ENCODE measurements around the gene ZNF775. TPM values are rescaled to one million over a fixed set of nuclear protein-coding genes. Genes with fewer than 3 reads are reported as not detected.

Gene ZNF775
- total RNA-seq, 1 donor from 2014 or later = 10.1 TPM

- TF ChIP-seq CTCF (IDR thresholded peaks at IDR 0.05; ENCODE audit: insufficient read depth, low read length, poor library complexity, severe bottlenecking) = peak; percentile 59
- no peak for DNase-seq (ENCODE audit: low read depth)
- H3K36me3 ChIP-seq (ENCODE audit: control insufficient read depth, insufficient read depth, low read length) = no peaks in the 10 kb centered on the region
Observed at GRCh38 chr7:150388709-150389531, 9.8 kb downstream of the ZNF775 start.

GRCh38 chr7:150389532-150389816, 10.3 kb downstream of the ZNF775 start:
- no peak for TF ChIP-seq CTCF (IDR thresholded peaks at IDR 0.05; ENCODE audit: insufficient read depth, low read length, poor library complexity, severe bottlenecking)
- Histone ChIP-seq H3K4me3 (ENCODE audit: low read depth, low read length) (no peak overlapping the region), H3K27me3 (ENCODE audit: control insufficient read depth, insufficient read depth, low read length) (no peaks in the 10 kb centered on the region), H3K36me3 (ENCODE audit: control insufficient read depth, insufficient read depth, low read length) (no peaks in the 10 kb centered on the region)
- no peak for DNase-seq (ENCODE audit: low read depth)

More at GRCh38 chr7:150388709-150389531, 9.8 kb downstream of the ZNF775 start:
- Histone ChIP-seq H3K4me3 (ENCODE audit: low read depth, low read length) (no peak overlapping the region), H3K27me3 (ENCODE audit: control insufficient read depth, insufficient read depth, low read length) (no peaks in the 10 kb centered on the region)

GRCh38 chr7:150390205-150390604, 11.1 kb downstream of the ZNF775 start:
- Histone ChIP-seq H3K4me3 (ENCODE audit: low read depth, low read length) (no peak overlapping the region), H3K27me3 (ENCODE audit: control insufficient read depth, insufficient read depth, low read length) (no peaks in the 10 kb centered on the region), H3K36me3 (ENCODE audit: control insufficient read depth, insufficient read depth, low read length) (no peaks in the 10 kb centered on the region)
- TF ChIP-seq CTCF (IDR thresholded peaks at IDR 0.05; ENCODE audit: insufficient read depth, low read length, poor library complexity, severe bottlenecking) = no peak
- DNase-seq (ENCODE audit: low read depth) = no peak

- Histone ChIP-seq H3K36me3 (ENCODE audit: control insufficient read depth, insufficient read depth, low read length) (peaks cover 3% of the 10 kb centered on the region), H3K4me3 (ENCODE audit: low read depth, low read length) (no peak overlapping the region), H3K27me3 (ENCODE audit: control insufficient read depth, insufficient read depth, low read length) (no peaks in the 10 kb centered on the region)
- TF ChIP-seq CTCF (IDR thresholded peaks at IDR 0.05; ENCODE audit: insufficient read depth, low read length, poor library complexity, severe bottlenecking) = no peak
- no peak for DNase-seq (ENCODE audit: low read depth)
Observed at GRCh38 chr7:150393325-150393724, 14.2 kb downstream of the ZNF775 start.

- no peak for DNase-seq (ENCODE audit: low read depth)
- H3K27me3 ChIP-seq (ENCODE audit: control insufficient read depth, insufficient read depth, low read length) = no peaks in the 10 kb centered on the region
- no peak overlapping the region for H3K4me3 ChIP-seq (ENCODE audit: low read depth, low read length)
- H3K36me3 ChIP-seq (ENCODE audit: control insufficient read depth, insufficient read depth, low read length) = peaks cover 3% of the 10 kb centered on the region
- TF ChIP-seq CTCF (IDR thresholded peaks at IDR 0.05; ENCODE audit: insufficient read depth, low read length, poor library complexity, severe bottlenecking) = no peak
Observed at GRCh38 chr7:150396426-150396825, 17.3 kb downstream of the ZNF775 start.

GRCh38 chr7:150396851-150397260, 17.7 kb downstream of the ZNF775 start:
- H3K27me3 ChIP-seq (ENCODE audit: control insufficient read depth, insufficient read depth, low read length) = no peaks in the 10 kb centered on the region
- DNase-seq (ENCODE audit: low read depth) = no peak

More at GRCh38 chr7:150396851-150397260, 17.7 kb downstream of the ZNF775 start:
- no peak for TF ChIP-seq CTCF (IDR thresholded peaks at IDR 0.05; ENCODE audit: insufficient read depth, low read length, poor library complexity, severe bottlenecking)
- Histone ChIP-seq H3K4me3 (ENCODE audit: low read depth, low read length) (no peak overlapping the region), H3K36me3 (ENCODE audit: control insufficient read depth, insufficient read depth, low read length) (peaks cover 3% of the 10 kb centered on the region)
